Lower leg skin (tissue), 3 donors: ENCODE measurements around the gene SPON1.

ENCODE experiments used
- CTCF ChIP-seq, 3 donors: fragments of 450-650 bp; IDR thresholded peaks; one replicate each; pipeline ENCODE4 v1.5.1; 2016; ENCODE audit warnings: antibody characterized with exemption in 3 of 3, mild to moderate bottlenecking in 3 of 3, moderate library complexity in 2 of 3
- POLR2A ChIP-seq, 2 donors: fragments of 450-650 bp; IDR thresholded peaks; one replicate each; pipeline ENCODE4 v1.6.1; 2016 to 2017; ENCODE audit warnings: antibody characterized with exemption in 2 of 2, mild to moderate bottlenecking in 1 of 2, moderate library complexity in 1 of 2

- TF ChIP-seq CTCF (IDR thresholded peaks at IDR 0.05) (no peak), POLR2A (IDR thresholded peaks at IDR 0.05) (no peak)
Measured at GRCh38 chr11:14061721-14062120, 99.2 kb downstream of the SPON1 start.
